MCF 10A (cell line): ENCODE results near the gene SURF6. TPM values are rescaled to one million over a fixed set of nuclear protein-coding genes. Genes with fewer than 3 reads are reported as not detected.

Experiments used
- BruUV-seq: library from RNA; stranded (reverse); fragments of 400-500 nt; replicated peaks from 2 replicates; lab custom pipeline; 2021; lab: Mats Ljungman, UMichigan
- CTCF ChIA-PET: fragments of 300-600 bp; sonication (Branson Sonifier 250); formaldehyde crosslinking; extraction: SDS; loops from one replicate; lab custom pipeline; 2021; ENCODE audit warnings: antibody characterized with exemption, inconsistent platforms; lab: Yijun Ruan, JAX
- POLR2A ChIA-PET: fragments of 300-600, 350-650 bp; sonication (Branson Sonifier 250); formaldehyde crosslinking; extraction: SDS; loops from one replicate; lab custom pipeline; 2020; ENCODE audit warnings: antibody characterized with exemption, inconsistent platforms; lab: Yijun Ruan, JAX
- DNase-seq: peaks from one replicate; pipeline ENCODE4 v3.0.0-alpha.2; 2018; ENCODE audit not compliant: unreplicated experiment
- H3K27ac Mint-ChIP-seq: one replicate; pipeline ENCODE4 v1.8.0; 2022; ENCODE audit warnings: mild to moderate bottlenecking, low read depth, mixed read lengths; ENCODE audit not compliant: unreplicated experiment
- H3K27me3 Mint-ChIP-seq: one replicate; pipeline ENCODE4 v1.8.0; 2022; ENCODE audit warnings: mixed read lengths; ENCODE audit not compliant: insufficient read depth, unreplicated experiment
- H3K36me3 Mint-ChIP-seq: one replicate; pipeline ENCODE4 v1.8.0; 2022; ENCODE audit warnings: mild to moderate bottlenecking, moderate library complexity, mixed read lengths; ENCODE audit not compliant: insufficient read depth, unreplicated experiment
- H3K4me1 Mint-ChIP-seq: one replicate; pipeline ENCODE4 v1.8.0; 2022; ENCODE audit warnings: mixed read lengths; ENCODE audit not compliant: insufficient read depth, unreplicated experiment
- H3K4me3 Mint-ChIP-seq: one replicate; pipeline ENCODE4 v1.8.0; 2022; ENCODE audit warnings: mild to moderate bottlenecking, moderate library complexity, mixed read lengths; ENCODE audit not compliant: unreplicated experiment
- H3K9me3 Mint-ChIP-seq: one replicate; pipeline ENCODE4 v1.8.0; 2022; ENCODE audit warnings: mixed read lengths; ENCODE audit not compliant: unreplicated experiment
- CTCF ChIP-seq: fragments of 200-600 bp; IDR thresholded peaks from one replicate; pipeline ENCODE4 v1.8.0; 2022; ENCODE audit warnings: antibody characterized with exemption, mild to moderate bottlenecking; ENCODE audit not compliant: unreplicated experiment
- intact Hi-C: fragments of 100-400 bp; cut with micrococcal nuclease; formaldehyde crosslinking; loops from 2 replicates; pipeline ENCODE4 v1.14.1; 2022
- total RNA-seq: library from RNA; stranded (reverse); gene quantifications from 2 replicates; pipeline ENCODE4 v1.2.3, GENCODE V29; 2022

The SURF6 gene
- total RNA-seq, 1 experiment from 2014 or later: 40.5 TPM

GRCh38 chr9:133305731-133306130, 30.3 kb downstream of the SURF6 start:
- Mint-ChIP-seq H3K9me3 (peaks cover 11% of the 10 kb centered on the region), H3K27me3 (peaks cover 51% of the 10 kb centered on the region), H3K4me3 (no peak overlapping the region), H3K4me1 (no peaks in the 10 kb centered on the region), H3K36me3 (no peaks in the 10 kb centered on the region), H3K27ac (no peak overlapping the region)
- intact Hi-C loops: no loop called here
- CTCF ChIA-PET: interaction anchor here (0.7 kb wide), 1 partner anchor 120 kb away, joined by 4 read pairs; no protein-coding TSS in a partner anchor
- no TSS peak for BruUV-seq
- POLR2A ChIA-PET: interaction anchor here (0.6 kb wide), 2 partner anchors 162 to 281 kb away, joined by 3 read pairs; no protein-coding TSS in a partner anchor
- TF ChIP-seq CTCF: no peak
- no peak for DNase-seq

- ChIA-PET CTCF (interaction anchor here (0.5 kb wide), 1 partner anchor 155 kb away, joined by 3 read pairs; no protein-coding TSS in a partner anchor), POLR2A (no interaction called here)
- TF ChIP-seq CTCF: no peak
- H3K27ac Mint-ChIP-seq: no peak overlapping the region
- peaks cover 9% of the 10 kb centered on the region for H3K9me3 Mint-ChIP-seq
- DNase-seq: no peak
- H3K36me3 Mint-ChIP-seq: no peaks in the 10 kb centered on the region
- no TSS peak for BruUV-seq
- H3K4me3 Mint-ChIP-seq: no peak overlapping the region
- intact Hi-C loops: no loop called here
- H3K27me3 Mint-ChIP-seq: peaks cover 50% of the 10 kb centered on the region
- H3K4me1 Mint-ChIP-seq: no peaks in the 10 kb centered on the region
Measured at GRCh38 chr9:133304477-133305377, 31.3 kb downstream of the SURF6 start.

GRCh38 chr9:133304158-133304470, 31.9 kb downstream of the SURF6 start:
- DNase-seq: no peak
- H3K27me3 Mint-ChIP-seq: peaks cover 50% of the 10 kb centered on the region
- CTCF ChIA-PET: interaction anchor here (0.5 kb wide), 1 partner anchor 154 kb away, joined by 3 read pairs; no protein-coding TSS in a partner anchor
- H3K27ac Mint-ChIP-seq: no peak overlapping the region
- H3K4me3 Mint-ChIP-seq: no peak overlapping the region
- intact Hi-C loops: no loop called here
- no peak for TF ChIP-seq CTCF
- peaks cover 3% of the 10 kb centered on the region for H3K9me3 Mint-ChIP-seq
- POLR2A ChIA-PET: no interaction called here
- H3K36me3 Mint-ChIP-seq: no peaks in the 10 kb centered on the region
- H3K4me1 Mint-ChIP-seq: no peaks in the 10 kb centered on the region
- BruUV-seq: no TSS peak

- Mint-ChIP-seq H3K27ac (no peak overlapping the region), H3K9me3 (no peaks in the 10 kb centered on the region), H3K27me3 (peaks cover 50% of the 10 kb centered on the region), H3K4me1 (no peaks in the 10 kb centered on the region), H3K36me3 (no peaks in the 10 kb centered on the region), H3K4me3 (no peak overlapping the region)
- ChIA-PET POLR2A (no interaction called here), CTCF (no interaction called here)
- no peak for DNase-seq
- intact Hi-C loops: no loop called here
- no peak for TF ChIP-seq CTCF
- no TSS peak for BruUV-seq
Measured at GRCh38 chr9:133303266-133304157, 32.5 kb downstream of the SURF6 start.
